Vagina (tissue), 2 donors: ENCODE data around the gene IDE. TPM values are rescaled to one million over a fixed set of nuclear protein-coding genes. Genes with fewer than 3 reads are reported as not detected.

ENCODE experiments used
- DNase-seq, 2 donors: peaks; one replicate each; pipeline ENCODE4 v3.0.0-alpha.2; 2017; ENCODE audit errors: extremely low spot score in 2 of 2
- H3K27ac ChIP-seq: fragments of 200-600 bp; sonication (generic); one replicate; pipeline ENCODE4 v1.5.1; 2019
- H3K27me3 ChIP-seq: fragments of 200-600 bp; sonication (generic); one replicate; pipeline ENCODE4 v1.5.1; 2019
- H3K36me3 ChIP-seq, 2 donors: fragments of 200-600 bp; sonication (generic); one replicate each; pipeline ENCODE4 v1.5.1; 2017 to 2019
- H3K4me1 ChIP-seq: fragments of 200-600 bp; sonication (generic); one replicate; pipeline ENCODE4 v1.5.1; 2019
- H3K4me3 ChIP-seq, 2 donors: fragments of 200-600 bp; sonication (generic); 1 replicate in 1 of 2; 2 replicates in 1 of 2; pipeline ENCODE4 v1.5.1; 2016 to 2019
- H3K9me3 ChIP-seq: fragments of 200-600 bp; sonication (generic); one replicate; pipeline ENCODE4 v1.5.1; 2019
- POLR2A ChIP-seq, 2 donors: fragments of 450-650 bp; IDR thresholded peaks; one replicate each; pipeline ENCODE4 v1.6.1; 2017; ENCODE audit warnings: antibody characterized with exemption in 2 of 2, mild to moderate bottlenecking in 2 of 2, moderate library complexity in 2 of 2
- POLR2AphosphoS5 ChIP-seq, 2 donors: sonication (generic); formaldehyde crosslinking; IDR thresholded peaks; one replicate each; pipeline ENCODE4 v1.9.0; 2017; ENCODE audit warnings: antibody characterized with exemption in 2 of 2, mild to moderate bottlenecking in 2 of 2, low read depth in 1 of 2; ENCODE audit not compliant: insufficient read depth in 1 of 2
- intact Hi-C: fragments of 100-400 bp; cut with DNase I; formaldehyde crosslinking; loops from one replicate; pipeline ENCODE4 v1.15.1; 2023
- total RNA-seq: library from RNA; depleted of rRNA; stranded (reverse); fragments of >200 nt; gene quantifications from one replicate; pipeline ENCODE4 v1.2.3, GENCODE V29; 2016
- TF ChIP-seq, protein P1 (sequence below), 3 experiments: fragments of 450-650 bp in 2 of 3; fragments of 200-600 bp in 1 of 3; sonication (generic) in 1 of 3; IDR thresholded peaks; one replicate each; pipeline ENCODE4 v1.5.1; 2017 to 2019; ENCODE audit warnings: antibody characterized with exemption in 3 of 3, mild to moderate bottlenecking in 2 of 3, moderate library complexity in 2 of 3

The IDE gene
- total RNA-seq, 1 donor from 2014 or later, result 22.3 TPM

DNA sequence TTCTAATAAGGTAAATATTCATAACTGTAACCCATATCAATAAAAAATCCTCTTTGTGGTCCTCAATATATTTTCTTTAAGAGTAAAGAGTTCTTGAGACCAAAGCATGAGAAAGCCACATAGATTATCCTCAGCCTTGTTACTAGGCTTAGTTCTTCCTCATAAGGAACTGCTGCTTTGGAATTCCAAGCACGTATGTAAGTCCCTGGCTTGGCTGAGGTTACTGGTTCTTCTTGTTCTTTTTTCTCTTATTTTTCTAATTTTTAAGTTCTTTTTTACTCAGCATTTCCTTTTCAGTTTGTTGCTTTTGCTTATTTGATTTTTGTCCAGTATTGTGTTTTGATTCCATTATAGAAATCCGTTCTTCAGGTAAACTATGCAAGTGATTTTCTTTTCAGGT is 155.7 kb downstream of the IDE start:
- Histone ChIP-seq H3K27ac (no peak overlapping the region), H3K4me3 (no peak overlapping the region), H3K4me1 (peaks cover 9% of the 10 kb centered on the region), H3K36me3 (no peaks in the 10 kb centered on the region), H3K27me3 (no peaks in the 10 kb centered on the region), H3K9me3 (no peaks in the 10 kb centered on the region)
- no peak for DNase-seq
- TF ChIP-seq POLR2A (IDR thresholded peaks at IDR 0.05) (no peak), POLR2AphosphoS5 (IDR thresholded peaks at IDR 0.05; ENCODE audit: insufficient read depth in 1 of 2, low read depth in 1 of 2) (no peak)
- TF ChIP-seq, protein P1, sequence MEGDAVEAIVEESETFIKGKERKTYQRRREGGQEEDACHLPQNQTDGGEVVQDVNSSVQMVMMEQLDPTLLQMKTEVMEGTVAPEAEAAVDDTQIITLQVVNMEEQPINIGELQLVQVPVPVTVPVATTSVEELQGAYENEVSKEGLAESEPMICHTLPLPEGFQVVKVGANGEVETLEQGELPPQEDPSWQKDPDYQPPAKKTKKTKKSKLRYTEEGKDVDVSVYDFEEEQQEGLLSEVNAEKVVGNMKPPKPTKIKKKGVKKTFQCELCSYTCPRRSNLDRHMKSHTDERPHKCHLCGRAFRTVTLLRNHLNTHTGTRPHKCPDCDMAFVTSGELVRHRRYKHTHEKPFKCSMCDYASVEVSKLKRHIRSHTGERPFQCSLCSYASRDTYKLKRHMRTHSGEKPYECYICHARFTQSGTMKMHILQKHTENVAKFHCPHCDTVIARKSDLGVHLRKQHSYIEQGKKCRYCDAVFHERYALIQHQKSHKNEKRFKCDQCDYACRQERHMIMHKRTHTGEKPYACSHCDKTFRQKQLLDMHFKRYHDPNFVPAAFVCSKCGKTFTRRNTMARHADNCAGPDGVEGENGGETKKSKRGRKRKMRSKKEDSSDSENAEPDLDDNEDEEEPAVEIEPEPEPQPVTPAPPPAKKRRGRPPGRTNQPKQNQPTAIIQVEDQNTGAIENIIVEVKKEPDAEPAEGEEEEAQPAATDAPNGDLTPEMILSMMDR (IDR thresholded peaks at IDR 0.05), result no peak
- intact Hi-C loops, result no loop called here

DNA sequence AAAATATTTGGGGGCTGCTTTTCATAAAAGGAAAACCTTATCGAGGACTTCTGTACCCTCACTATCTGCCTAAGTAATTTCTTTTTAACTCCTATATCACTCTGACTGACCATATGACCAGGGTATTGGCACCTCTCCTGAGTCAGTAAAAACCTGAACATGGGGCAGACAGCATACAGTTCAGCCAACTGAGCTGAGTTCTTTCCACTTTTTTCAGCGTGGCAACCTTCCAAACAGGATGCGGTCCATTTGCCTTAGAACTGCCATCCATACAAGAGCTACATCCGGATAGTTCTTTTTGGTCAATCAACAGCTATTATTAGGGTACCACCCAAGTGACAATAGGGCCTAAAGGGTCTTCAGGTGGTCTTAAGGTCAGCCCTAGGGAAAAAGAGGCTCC is 160.4 kb downstream of the IDE start:
- no peaks in the 10 kb centered on the region for H3K36me3 ChIP-seq
- TF ChIP-seq, protein P1 (IDR thresholded peaks at IDR 0.05), result no peak
- no peak for TF ChIP-seq POLR2A (IDR thresholded peaks at IDR 0.05)
- no peak for DNase-seq

DNA sequence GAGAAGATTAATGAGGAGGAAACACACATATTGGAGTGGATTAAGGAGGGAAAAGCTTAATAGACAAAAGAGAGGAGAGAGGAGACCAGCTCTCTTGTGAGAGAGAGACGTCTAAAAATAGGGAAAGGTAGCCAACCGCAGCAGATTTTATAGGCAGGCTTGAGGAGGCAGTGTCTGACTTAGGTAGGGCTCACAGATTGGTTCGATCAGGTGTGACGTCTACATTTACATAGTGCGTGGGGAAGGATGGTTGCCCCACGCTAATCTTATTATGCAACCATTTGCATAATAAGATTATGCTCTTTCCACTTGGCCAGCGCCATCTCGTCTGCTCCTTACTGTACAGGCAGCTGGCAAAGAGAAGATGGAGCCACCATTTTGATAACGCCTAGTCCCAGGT is 160.9 kb downstream of the IDE start:
- H3K27ac ChIP-seq, result no peak overlapping the region
- DNase-seq, result no peak
- no peak for TF ChIP-seq POLR2A (IDR thresholded peaks at IDR 0.05)
- no peak overlapping the region for H3K4me3 ChIP-seq
- H3K4me1 ChIP-seq, result peaks cover 4% of the 10 kb centered on the region
- no peaks in the 10 kb centered on the region for H3K36me3 ChIP-seq
- no peaks in the 10 kb centered on the region for H3K9me3 ChIP-seq
- H3K27me3 ChIP-seq, result no peaks in the 10 kb centered on the region
- intact Hi-C loops, result no loop called here

More for the DNA sequence above, 160.4 kb downstream of the IDE start:
- no peaks in the 10 kb centered on the region for H3K27me3 ChIP-seq
- intact Hi-C loops, result no loop called here
- H3K4me1 ChIP-seq, result no peaks in the 10 kb centered on the region
- no peak overlapping the region for H3K27ac ChIP-seq
- H3K4me3 ChIP-seq, result no peak overlapping the region
- H3K9me3 ChIP-seq, result no peaks in the 10 kb centered on the region

DNA sequence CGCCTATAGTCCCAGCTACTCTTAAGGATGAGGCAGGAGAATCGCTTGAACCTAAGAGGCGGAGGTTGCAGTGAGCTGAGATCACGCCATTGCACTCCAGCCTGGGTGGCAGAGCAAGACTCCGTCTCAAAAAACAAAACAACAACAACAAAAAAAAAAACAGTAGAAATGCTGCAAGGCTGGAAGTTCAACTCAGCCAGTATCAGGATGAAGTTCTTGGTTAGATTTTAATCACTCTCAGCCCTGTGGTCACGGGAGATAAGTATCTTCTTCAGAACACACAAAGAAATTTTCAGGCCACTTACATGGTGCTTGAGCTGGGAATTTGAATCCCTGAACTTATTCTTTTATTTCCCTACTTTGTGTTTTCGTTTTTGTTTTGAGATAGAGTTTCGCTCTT is 162.5 kb downstream of the IDE start:
- no peak for TF ChIP-seq POLR2A (IDR thresholded peaks at IDR 0.05)
- H3K4me1 ChIP-seq, result peaks cover 15% of the 10 kb centered on the region
- no peak overlapping the region for H3K27ac ChIP-seq
- H3K36me3 ChIP-seq, result no peaks in the 10 kb centered on the region
- DNase-seq, result no peak
- H3K9me3 ChIP-seq, result no peaks in the 10 kb centered on the region
- no peaks in the 10 kb centered on the region for H3K27me3 ChIP-seq
- H3K4me3 ChIP-seq, result no peak overlapping the region
- intact Hi-C loops, result no loop called here

DNA sequence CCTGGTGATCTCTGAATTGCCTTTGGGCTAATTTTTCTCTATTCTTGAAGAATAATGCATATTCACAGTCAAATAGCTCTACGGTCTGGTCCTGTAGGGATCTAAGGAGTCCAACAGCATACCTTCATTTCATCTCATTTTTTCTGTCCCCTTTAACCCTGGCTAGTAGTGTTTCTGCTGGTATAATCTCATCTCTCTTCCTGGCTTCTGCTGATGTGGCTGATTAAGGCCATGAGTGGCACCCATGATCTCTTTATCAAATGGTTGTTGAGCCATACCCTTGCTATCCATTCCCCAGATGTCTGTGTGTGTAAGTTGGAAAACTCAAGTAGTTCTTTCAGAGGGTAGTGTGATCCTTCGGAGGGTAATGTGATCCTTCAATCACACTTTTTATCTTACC is 163.4 kb downstream of the IDE start:
- Histone ChIP-seq H3K4me3 (no peak overlapping the region), H3K36me3 (no peaks in the 10 kb centered on the region), H3K9me3 (no peaks in the 10 kb centered on the region), H3K27me3 (no peaks in the 10 kb centered on the region), H3K27ac (no peak overlapping the region), H3K4me1 (peaks cover 15% of the 10 kb centered on the region)
- DNase-seq, result no peak
- TF ChIP-seq POLR2A (IDR thresholded peaks at IDR 0.05) (no peak), POLR2AphosphoS5 (IDR thresholded peaks at IDR 0.05; ENCODE audit: insufficient read depth in 1 of 2, low read depth in 1 of 2) (no peak)
- TF ChIP-seq, protein P1 (IDR thresholded peaks at IDR 0.05), result no peak
- intact Hi-C loops, result no loop called here

DNA sequence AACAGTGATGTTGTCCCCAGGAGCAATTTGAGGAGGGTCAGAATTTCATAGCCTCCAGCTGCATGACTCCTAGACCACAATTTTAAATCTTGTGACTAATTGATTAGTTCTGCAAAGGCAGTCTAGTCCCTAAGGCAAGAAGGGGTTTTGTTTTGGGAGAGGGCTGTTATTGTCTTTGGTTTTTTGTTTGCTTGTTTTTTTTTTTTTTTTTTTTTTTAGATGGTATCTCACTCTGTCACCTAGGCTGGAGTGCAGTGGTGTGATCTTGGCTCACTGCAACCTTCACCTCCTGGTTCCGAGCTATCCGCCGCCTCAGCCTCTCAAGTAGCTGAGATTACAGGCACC is 165.9 kb downstream of the IDE start:
- no peaks in the 10 kb centered on the region for H3K9me3 ChIP-seq
- TF ChIP-seq POLR2AphosphoS5 (IDR thresholded peaks at IDR 0.05; ENCODE audit: insufficient read depth in 1 of 2, low read depth in 1 of 2) (no peak), POLR2A (IDR thresholded peaks at IDR 0.05) (no peak)
- TF ChIP-seq, protein P1 (IDR thresholded peaks at IDR 0.05), result no peak
- H3K27ac ChIP-seq, result no peak overlapping the region
- H3K4me1 ChIP-seq, result peaks cover 15% of the 10 kb centered on the region
- H3K36me3 ChIP-seq, result no peaks in the 10 kb centered on the region
- no peak for DNase-seq
- H3K27me3 ChIP-seq, result no peaks in the 10 kb centered on the region
- no peak overlapping the region for H3K4me3 ChIP-seq
- intact Hi-C loops, result no loop called here
